Fibroblast of lung (primary cell): ENCODE measurements around the gene LRRK1. TPM values are rescaled to one million over a fixed set of nuclear protein-coding genes. Genes with fewer than 3 reads are reported as not detected.

Experiments used
- DNase-seq, 2 donors: peaks; one replicate each; pipeline versions ENCODE4 v3.0.0 to v3.0.0-alpha.2; 2010; ENCODE audit warnings: low read depth in 2 of 2
- H2AFZ ChIP-seq: 2 replicates; pipeline ENCODE4 v1.5.1; 2012; ENCODE audit warnings: low read length, control low read depth, inconsistent platforms
- H3K27ac ChIP-seq: 2 replicates; pipeline ENCODE4 v1.5.1; 2011; ENCODE audit warnings: low read length, control low read depth; ENCODE audit not compliant: insufficient read depth
- H3K27me3 ChIP-seq: 2 replicates; pipeline ENCODE4 v1.5.1; 2011; ENCODE audit warnings: mild to moderate bottlenecking, low read length; ENCODE audit not compliant: control insufficient read depth, insufficient read depth
- H3K36me3 ChIP-seq: 2 replicates; pipeline ENCODE4 v1.5.1; 2011; ENCODE audit warnings: low read length; ENCODE audit not compliant: control insufficient read depth, insufficient read depth
- H3K4me1 ChIP-seq: 2 replicates; pipeline ENCODE4 v1.5.1; 2011; ENCODE audit warnings: low read length; ENCODE audit not compliant: control insufficient read depth, insufficient read depth; ENCODE audit errors: extremely low read depth
- H3K4me2 ChIP-seq: 2 replicates; pipeline ENCODE4 v1.5.1; 2011; ENCODE audit warnings: low read length, control low read depth; ENCODE audit not compliant: insufficient read depth; ENCODE audit errors: extremely low read depth
- H3K4me3 ChIP-seq, 4 experiments: fragments of 200-600 bp in 1 of 4; sonication (generic) in 1 of 4; replicated peaks in 1 of 4; 2 replicates each; pipeline ENCODE4 v1.5.1; 2011 to 2016; ENCODE audit warnings: low read length in 4 of 4, low read depth in 3 of 4, mild to moderate bottlenecking in 3 of 4, control low read depth in 2 of 4, inconsistent platforms in 1 of 4, mixed read lengths in 1 of 4; ENCODE audit not compliant: insufficient read depth in 1 of 4; ENCODE audit errors: control extremely low read depth in 1 of 4
- H3K79me2 ChIP-seq: 2 replicates; pipeline ENCODE4 v1.5.1; 2012; ENCODE audit warnings: mild to moderate bottlenecking, low read length, inconsistent platforms; ENCODE audit not compliant: control insufficient read depth, insufficient read depth
- H3K9ac ChIP-seq: 2 replicates; pipeline ENCODE4 v1.5.1; 2011; ENCODE audit warnings: mild to moderate bottlenecking, low read length, control low read depth; ENCODE audit not compliant: insufficient read depth
- H3K9me3 ChIP-seq: 2 replicates; pipeline ENCODE4 v1.5.1; 2012; ENCODE audit warnings: low read depth, low read length; ENCODE audit not compliant: control insufficient read depth, insufficient read depth
- H4K20me1 ChIP-seq: 2 replicates; pipeline ENCODE4 v1.5.1; 2011; ENCODE audit warnings: low read length; ENCODE audit not compliant: control insufficient read depth, insufficient read depth; ENCODE audit errors: extremely low read depth
- EZH2 ChIP-seq: IDR thresholded peaks from 2 replicates; pipeline ENCODE4 v1.5.1; 2012; ENCODE audit warnings: low read length, control low read depth, mild to moderate bottlenecking; ENCODE audit errors: missing control alignments
- polyA plus RNA-seq, 2 donors: library from polyadenylated mRNA; depleted of rRNA in 1 of 2; stranded (reverse) in 1 of 2; unstranded in 1 of 2; fragments of >200 nt; gene quantifications; 2 replicates each; pipeline ENCODE4 v1.2.1, GENCODE V29; 2011 to 2012; ENCODE audit warnings: missing spikeins in 1 of 2
- total RNA-seq: library from RNA; depleted of rRNA; stranded (reverse); fragments of >200 nt; gene quantifications from 2 replicates; pipeline ENCODE4 v1.2.1, GENCODE V29; 2014
- TF ChIP-seq, protein P1 (sequence below), 2 donors: IDR thresholded peaks in 1 of 2; conservative IDR thresholded peaks in 1 of 2; 1 replicate in 1 of 2; 2 replicates in 1 of 2; pipeline ENCODE4 v1.5.1; 2011 to 2012; ENCODE audit warnings: low read length in 2 of 2, control low read depth in 1 of 2, inconsistent platforms in 1 of 2, low read depth in 1 of 2, mild to moderate bottlenecking in 1 of 2

The LRRK1 gene
- total and polyA plus RNA-seq, 2 donors (not counting 1 experiment from before 2014, with no cell fraction given), result 3.8 to 12.2 TPM

GRCh38 chr15:100944986-100945385 is 25.8 kb downstream of the LRRK1 start:
- peak overlapping the region; percentile 28 for H3K4me2 ChIP-seq

DNA sequence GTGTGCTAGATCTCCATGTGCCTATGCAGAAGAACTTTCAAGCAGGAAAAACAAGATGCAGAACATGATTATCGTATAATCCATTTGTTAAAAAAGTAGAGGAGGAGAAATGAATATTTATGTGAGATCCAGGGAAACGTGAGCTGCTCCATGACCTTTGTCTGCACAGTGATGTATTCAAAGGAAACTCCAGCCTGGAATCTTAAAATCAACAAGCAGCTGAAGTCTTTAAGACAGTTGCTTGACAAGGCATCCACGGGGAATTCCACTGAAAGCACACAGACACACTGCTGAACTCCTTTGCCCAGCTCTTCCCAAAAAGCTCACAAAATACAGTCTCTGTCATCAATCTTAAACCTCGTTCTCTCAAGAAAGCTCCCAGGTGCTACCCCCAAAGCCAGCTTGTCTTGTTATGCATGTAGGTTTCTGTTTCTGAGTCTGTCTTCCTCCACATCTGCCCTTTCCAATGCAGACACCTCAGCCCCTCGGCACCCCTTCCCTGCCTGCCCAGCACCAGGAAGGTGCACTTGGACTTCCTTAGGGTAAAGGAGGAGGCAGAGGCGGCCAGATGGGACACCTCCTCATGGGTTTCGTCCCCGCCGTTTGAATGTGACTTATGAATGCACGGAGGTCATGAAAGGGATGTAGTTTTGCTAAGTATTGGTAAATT is 28.7 kb downstream of the LRRK1 start:
- H3K9me3 ChIP-seq, result no peaks in the 10 kb centered on the region
- TF ChIP-seq, protein P1, sequence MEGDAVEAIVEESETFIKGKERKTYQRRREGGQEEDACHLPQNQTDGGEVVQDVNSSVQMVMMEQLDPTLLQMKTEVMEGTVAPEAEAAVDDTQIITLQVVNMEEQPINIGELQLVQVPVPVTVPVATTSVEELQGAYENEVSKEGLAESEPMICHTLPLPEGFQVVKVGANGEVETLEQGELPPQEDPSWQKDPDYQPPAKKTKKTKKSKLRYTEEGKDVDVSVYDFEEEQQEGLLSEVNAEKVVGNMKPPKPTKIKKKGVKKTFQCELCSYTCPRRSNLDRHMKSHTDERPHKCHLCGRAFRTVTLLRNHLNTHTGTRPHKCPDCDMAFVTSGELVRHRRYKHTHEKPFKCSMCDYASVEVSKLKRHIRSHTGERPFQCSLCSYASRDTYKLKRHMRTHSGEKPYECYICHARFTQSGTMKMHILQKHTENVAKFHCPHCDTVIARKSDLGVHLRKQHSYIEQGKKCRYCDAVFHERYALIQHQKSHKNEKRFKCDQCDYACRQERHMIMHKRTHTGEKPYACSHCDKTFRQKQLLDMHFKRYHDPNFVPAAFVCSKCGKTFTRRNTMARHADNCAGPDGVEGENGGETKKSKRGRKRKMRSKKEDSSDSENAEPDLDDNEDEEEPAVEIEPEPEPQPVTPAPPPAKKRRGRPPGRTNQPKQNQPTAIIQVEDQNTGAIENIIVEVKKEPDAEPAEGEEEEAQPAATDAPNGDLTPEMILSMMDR (conservative IDR thresholded peaks at IDR 0.05 in 1 of 2, IDR thresholded peaks at IDR 0.05 in 1 of 2; ENCODE audit: low read depth in 1 of 2, low read length in 2 of 2), result no peak
- no peak for TF ChIP-seq EZH2
- no peaks in the 10 kb centered on the region for H3K27me3 ChIP-seq
- no peaks in the 10 kb centered on the region for H4K20me1 ChIP-seq
- no peak overlapping the region for H3K4me3 ChIP-seq
- no peak overlapping the region for H3K4me2 ChIP-seq
- no peak for DNase-seq
- H3K9ac ChIP-seq, result no peak overlapping the region
- H2AFZ ChIP-seq, result no peak overlapping the region
- no peaks in the 10 kb centered on the region for H3K36me3 ChIP-seq
- H3K27ac ChIP-seq, result no peak overlapping the region
- no peaks in the 10 kb centered on the region for H3K79me2 ChIP-seq
- H3K4me1 ChIP-seq, result peaks cover under 1% of the 10 kb centered on the region

More at GRCh38 chr15:100944986-100945385, 25.8 kb downstream of the LRRK1 start:
- Histone ChIP-seq H3K4me1 (peaks cover 2% of the 10 kb centered on the region), H3K27ac (no peak overlapping the region), H2AFZ (no peak overlapping the region), H3K36me3 (no peaks in the 10 kb centered on the region), H3K9ac (no peak overlapping the region), H3K79me2 (no peaks in the 10 kb centered on the region), H3K4me3 (no peak overlapping the region), H4K20me1 (no peaks in the 10 kb centered on the region), H3K9me3 (no peaks in the 10 kb centered on the region), H3K27me3 (no peaks in the 10 kb centered on the region)
- TF ChIP-seq, protein P1 (conservative IDR thresholded peaks at IDR 0.05 in 1 of 2, IDR thresholded peaks at IDR 0.05 in 1 of 2; ENCODE audit: low read depth in 1 of 2, low read length in 2 of 2), result no peak
- no peak for TF ChIP-seq EZH2
- DNase-seq, result peak in 1 of 2 donors; percentile 12

GRCh38 chr15:100948430-100948762 is 29.2 kb downstream of the LRRK1 start:
- no peaks in the 10 kb centered on the region for H3K36me3 ChIP-seq
- no peak for TF ChIP-seq EZH2
- TF ChIP-seq, protein P1 (conservative IDR thresholded peaks at IDR 0.05 in 1 of 2, IDR thresholded peaks at IDR 0.05 in 1 of 2; ENCODE audit: low read depth in 1 of 2, low read length in 2 of 2), result no peak
- no peak overlapping the region for H3K27ac ChIP-seq
- no peaks in the 10 kb centered on the region for H4K20me1 ChIP-seq
- DNase-seq, result no peak
- H3K9ac ChIP-seq, result no peak overlapping the region
- H3K4me3 ChIP-seq, result no peak overlapping the region
- no peaks in the 10 kb centered on the region for H3K9me3 ChIP-seq
- H3K4me1 ChIP-seq, result no peaks in the 10 kb centered on the region
- no peaks in the 10 kb centered on the region for H3K27me3 ChIP-seq
- H3K79me2 ChIP-seq, result no peaks in the 10 kb centered on the region
- H3K4me2 ChIP-seq, result no peak overlapping the region
- no peak overlapping the region for H2AFZ ChIP-seq
